ENCODE results near the gene MITF. TPM values are rescaled to one million over a fixed set of nuclear protein-coding genes. Genes with fewer than 3 reads are reported as not detected.

MITF gene
- total RNA-seq, 1 experiment from 2014 or later: 11.7 TPM

DNA sequence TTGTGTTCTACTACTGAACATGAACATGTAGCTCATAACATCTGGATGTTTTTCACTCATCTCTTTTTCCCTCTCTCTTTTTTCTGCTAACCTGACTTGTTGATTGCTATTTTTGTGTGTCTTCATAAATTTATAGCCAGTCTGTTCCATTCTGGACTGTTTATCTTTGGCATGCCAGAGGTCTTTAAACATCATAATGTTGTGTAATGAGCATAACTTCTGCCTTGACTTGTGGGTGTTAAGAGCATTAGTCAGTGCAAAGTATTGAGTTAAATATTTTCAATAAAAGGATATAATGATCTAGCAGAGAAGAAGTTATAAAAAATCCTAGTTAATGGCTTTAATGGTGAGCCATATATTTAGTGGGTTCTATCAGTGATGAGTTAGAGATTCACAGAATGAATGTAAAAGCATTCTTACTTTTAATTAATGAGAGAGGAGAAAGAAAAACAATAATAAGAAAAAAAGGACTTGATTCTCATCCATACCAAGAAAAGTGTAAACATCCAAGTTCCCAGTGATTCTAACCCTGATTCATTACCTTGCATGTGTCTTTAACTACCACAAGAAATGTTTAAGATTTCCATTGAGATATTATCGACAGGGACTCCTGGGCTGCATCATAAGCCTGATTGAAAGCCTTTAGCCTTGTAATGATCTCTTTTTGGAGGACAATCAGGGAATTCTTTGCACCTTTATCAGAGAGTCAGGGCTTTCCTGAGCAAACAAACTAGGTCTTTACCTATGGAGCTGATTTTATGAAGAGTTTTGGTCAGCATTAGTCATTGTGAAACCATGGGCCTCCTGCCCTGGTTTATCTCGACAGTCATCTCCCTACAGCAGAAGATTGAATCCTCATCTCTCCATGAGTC, 22.9 kb downstream of the MITF start:
- peak; percentile 79 for DNase-seq (ENCODE audit: low read depth)

DNA sequence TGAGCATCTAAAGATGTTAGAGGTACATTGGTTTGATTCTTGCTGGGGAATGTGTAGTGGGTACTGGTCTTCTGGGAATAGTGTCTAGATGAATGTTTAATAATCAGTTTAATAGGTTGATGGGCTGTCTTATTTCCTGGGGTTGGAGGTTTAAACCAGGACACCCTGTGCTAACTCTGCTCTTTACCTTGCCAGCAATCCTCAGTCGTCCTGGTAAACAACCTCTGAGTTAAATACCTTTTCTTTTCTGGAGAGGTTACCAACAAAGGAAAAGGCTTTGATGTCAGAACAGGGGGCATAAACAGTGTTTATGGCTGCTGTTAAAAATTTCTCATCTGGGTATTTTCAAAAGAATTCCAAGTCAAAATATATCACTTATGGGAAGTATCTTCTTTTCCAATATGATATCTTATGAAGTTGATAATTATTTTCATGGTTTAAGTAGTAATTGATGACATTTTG, 23.5 kb downstream of the MITF start:
- DNase-seq (ENCODE audit: low read depth): no peak

DNA sequence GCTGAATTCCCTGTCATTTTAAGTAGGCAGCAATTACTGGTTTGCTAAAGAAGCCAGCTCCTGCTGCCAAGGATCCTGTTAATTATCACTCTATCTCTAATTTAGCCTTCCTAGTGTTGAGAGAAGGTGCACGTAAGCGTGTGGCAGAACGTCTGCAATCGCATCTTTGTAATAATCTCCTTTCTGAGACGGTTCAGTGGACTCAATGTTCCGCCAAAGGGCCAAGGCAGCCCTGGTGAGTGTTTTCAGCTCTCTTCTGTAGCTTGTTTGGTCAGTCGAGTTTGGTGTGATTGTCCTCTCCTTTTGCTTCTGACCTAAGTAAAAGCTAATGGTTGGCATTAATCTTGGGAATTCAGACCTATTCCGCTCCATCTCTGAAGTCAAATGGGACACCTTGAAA, 24.2 kb downstream of the MITF start:
- DNase-seq (ENCODE audit: low read depth): no peak

DNA sequence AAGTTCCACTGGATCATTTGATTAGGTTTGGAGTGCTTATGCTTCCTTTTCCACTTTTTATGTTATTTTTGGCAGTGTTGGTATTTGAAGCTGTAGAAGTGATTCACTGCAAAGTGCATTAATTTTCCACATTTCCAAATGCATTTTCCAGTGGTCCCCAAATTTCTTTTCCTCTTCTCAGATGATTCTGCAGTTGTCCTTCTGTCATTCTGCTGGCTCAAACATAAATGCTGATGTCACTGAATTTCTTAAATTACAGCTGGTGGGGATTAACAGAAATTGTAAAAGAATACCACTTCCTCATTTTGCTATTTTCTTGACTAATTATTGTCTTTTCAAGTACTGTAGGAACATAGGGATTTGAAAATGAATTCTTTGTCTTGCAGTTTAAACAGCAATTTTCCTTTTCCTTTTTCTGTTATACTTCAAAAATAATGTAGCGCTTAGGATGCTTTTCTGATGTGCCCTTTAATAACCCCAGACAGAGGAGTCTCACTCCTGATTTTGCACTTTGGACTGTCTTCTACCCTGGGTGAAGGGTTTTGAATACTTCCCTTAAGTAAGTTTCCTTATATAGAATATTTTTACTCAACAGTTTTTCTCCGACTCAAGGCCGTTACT, 25.0 kb downstream of the MITF start:
- no peak for DNase-seq (ENCODE audit: low read depth)

DNA sequence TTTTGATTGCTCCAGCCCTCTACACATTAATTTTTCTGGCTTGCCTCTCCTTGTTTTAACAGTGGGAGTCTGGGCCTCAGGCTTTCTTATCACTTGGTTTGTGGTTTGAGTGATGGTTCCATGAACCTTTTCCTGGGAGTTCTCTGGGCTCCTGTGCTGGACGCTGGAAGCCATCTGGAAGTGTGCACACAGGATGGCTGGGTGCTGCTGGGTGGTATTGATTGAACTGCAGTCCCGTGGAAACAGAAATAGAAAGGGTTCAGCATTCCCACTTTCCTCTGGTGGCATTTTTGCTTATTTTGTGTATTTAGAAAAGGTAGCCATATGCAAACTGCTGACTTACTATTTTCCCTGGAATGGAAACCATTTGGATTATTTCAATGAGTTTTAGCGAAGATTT, 25.6 kb downstream of the MITF start:
- DNase-seq (ENCODE audit: low read depth): peak; percentile 51

DNA sequence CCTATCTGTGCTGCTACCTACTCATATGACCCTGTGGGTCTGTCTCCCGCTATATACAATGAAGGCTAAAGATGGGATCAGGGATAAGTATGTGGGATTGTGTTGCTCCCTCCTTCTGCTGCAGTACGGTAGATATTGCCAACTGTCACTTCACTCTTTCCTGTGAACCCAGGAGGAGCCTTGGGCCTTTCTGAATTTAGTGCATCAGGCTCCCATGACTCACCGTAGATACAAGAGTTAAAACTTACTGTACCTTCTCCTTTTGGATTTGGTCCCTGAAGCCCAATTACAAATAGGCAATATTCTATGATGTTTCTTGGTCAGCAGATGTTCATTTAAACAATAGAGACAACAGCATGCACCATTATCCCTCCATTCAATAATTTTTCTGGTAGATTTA, 27.4 kb downstream of the MITF start:
- peak; percentile 67 for DNase-seq (ENCODE audit: low read depth)

DNA sequence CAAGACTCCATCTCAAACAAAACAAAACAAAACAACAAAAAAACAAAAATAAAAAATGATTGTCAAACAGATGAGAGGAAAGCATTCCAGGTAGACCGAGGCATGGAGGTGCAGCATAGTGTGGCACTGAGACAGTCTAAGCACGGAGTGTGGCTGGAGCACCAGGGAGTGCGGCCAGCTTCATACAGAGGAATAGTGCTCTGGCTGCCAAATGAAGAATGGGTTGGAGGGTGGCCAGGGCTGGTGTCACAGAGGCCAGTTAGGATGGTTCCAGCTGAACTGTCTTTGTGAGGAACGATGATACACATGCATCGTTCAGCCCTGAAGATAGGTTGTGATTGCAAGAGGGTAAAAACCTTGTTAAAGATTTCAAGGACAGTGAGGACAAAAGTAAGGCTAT, 28.3 kb downstream of the MITF start:
- no peak for DNase-seq (ENCODE audit: low read depth)

DNA sequence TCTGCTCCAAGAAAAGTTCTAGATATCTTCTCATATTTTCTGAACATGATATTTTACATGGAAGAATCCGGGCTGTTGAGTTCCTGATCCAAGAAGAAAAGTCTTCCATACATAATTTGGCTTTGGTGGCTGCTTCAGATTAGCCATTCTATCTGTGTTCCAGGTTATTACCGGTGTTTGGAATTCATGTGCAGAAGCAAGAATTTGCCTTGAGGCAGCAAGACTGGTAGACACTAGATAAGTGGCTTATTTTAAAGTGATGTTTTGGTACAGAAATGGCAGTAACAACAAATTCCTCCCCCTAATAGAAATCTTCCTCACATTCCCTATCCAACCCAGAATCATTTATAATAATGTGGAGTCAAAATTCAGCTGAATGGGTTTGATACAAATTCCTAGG, 29.2 kb downstream of the MITF start:
- DNase-seq (ENCODE audit: low read depth): peak; percentile 52

DNA sequence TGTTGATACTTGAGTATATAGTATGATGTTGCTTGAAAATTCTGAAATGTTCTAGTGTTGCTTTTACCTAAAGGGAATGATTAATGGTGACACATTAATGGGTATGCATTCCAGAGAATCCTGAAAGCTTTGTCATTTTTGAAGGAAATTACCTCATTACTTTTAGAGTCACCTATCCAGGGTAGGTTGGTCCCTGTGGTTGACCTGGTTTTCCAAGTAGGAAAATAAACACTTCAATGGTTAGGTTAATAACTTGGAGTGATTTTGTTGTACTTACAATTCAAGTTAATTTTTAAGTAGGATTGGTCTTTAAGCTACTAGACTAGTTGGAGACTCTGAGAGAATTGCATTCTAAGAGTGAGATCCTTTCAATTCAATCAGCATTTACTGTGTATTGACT, 31.0 kb downstream of the MITF start:
- DNase-seq (ENCODE audit: low read depth): peak; percentile 88

DNA sequence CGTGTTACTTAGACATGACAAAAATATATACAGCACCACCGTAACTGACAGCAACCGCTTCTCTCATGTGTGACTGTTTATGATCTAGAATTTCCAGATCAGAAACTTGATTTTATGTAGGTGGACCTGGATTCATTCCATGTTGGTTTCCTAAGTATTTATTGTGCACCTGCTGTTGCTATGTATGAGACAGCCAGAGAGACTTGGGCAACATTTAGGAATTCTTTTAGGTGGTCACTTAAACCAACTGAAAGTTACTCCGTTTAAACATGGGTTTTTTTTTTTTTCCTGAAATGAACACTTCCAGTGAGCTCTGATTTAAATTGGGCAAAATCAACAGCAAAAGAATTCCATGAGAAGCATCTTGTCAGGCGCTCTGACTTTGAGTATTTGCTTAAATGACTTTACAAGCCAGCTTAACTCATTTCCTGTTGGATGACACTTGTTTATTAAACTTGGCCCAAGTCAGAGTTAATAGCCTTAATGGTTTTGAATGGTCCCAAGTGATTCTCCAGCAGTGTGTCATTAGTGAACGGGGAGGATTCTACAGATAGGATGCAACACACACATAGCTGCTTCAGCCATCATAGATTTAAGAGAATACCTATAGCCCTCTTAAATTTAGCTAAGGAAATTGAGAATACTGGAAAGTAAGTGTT, 31.8 kb downstream of the MITF start:
- peak; percentile 87 for DNase-seq (ENCODE audit: low read depth)

DNA sequence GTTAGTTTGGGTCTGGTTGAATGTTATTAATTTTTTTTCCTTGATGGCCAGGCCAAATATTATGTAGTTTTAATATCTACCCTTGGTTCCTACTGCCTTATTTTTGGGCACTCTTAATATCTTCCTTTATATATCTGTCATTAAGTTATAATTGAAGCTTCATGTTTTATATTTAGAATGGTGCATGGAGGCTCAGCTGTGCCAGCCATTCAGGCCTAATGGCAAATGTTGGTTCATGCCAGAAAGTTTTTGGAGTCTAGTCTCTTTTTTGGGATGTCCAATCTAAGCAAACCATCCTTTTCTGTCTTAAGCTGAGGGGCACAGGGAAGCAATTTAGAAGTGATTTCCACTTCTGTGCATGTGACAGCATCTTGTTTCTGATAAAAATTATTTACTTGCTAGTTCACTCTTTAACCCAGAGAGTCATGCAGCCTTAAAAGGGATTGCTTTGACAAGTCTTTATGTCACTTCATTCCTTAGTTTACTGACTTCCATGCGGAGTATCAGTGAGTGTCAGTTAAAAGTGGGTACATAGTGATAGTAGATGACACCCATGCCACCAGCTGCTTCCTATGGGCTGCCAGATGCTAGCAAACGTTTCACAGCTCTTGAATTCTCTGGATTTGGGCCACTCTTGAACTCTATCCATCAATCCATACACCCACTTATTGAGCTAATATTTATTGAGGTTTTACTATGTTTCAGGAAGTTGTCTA, 33.0 kb downstream of the MITF start:
- no peak for DNase-seq (ENCODE audit: low read depth)

DNA sequence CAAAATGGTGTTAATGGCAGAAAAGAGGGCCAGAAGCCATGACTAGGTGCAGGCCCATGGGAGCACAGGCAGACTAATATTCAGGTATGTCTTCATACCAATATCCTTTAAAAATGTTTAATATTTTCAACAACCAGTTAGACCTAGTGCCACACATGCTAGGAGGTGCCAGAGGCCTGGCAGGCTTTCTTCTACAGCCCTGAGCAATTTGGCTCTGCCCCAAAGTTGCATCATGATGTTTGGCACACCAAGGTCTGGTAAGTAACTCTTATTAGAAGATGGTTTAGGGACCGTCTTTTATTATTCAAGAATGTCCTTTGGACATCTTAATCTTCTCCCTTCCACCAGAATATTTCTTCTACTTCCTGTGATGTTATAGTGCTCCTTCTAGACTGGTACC, 34.8 kb downstream of the MITF start:
- peak; percentile 71 for DNase-seq (ENCODE audit: low read depth)

DNA sequence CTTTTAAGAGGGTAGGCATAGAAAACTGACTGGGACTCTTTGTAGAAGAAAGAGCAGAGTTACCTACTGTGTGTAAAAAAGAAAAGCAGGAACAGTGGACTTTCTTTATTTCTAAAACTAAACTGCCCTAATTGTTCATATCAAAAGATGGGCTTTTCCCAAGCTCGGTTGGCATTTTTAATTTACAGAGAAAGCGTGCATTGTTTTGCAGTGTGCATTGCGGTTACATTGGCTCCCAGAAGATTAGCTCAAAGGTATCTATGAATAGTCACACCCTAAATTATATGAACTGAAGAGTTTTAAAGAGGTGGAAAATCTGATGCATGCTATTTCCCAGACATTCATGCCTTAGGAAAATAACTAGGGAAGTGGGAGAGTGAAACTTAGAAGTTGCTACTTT, 36.5 kb downstream of the MITF start:
- peak; percentile 45 for DNase-seq (ENCODE audit: low read depth)

DNA sequence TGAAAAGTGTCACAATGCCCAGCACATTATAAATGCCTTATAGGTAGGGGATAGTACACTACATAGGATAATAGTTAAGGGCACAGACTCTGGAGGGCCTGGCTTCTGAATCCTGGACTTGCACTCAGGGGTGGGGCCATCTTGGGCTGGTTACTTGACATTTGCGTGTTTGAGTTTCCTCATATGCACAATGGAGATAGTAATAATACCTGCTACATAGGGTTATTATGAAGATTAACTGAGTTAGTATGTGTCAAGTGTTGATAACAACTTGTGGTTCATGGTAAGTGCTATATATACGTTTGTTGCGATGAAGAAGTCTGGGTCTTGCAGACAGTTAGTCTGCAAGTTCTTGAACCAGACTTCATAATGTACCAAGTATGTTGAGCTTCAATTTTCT, 37.0 kb downstream of the MITF start:
- DNase-seq (ENCODE audit: low read depth): no peak

DNA sequence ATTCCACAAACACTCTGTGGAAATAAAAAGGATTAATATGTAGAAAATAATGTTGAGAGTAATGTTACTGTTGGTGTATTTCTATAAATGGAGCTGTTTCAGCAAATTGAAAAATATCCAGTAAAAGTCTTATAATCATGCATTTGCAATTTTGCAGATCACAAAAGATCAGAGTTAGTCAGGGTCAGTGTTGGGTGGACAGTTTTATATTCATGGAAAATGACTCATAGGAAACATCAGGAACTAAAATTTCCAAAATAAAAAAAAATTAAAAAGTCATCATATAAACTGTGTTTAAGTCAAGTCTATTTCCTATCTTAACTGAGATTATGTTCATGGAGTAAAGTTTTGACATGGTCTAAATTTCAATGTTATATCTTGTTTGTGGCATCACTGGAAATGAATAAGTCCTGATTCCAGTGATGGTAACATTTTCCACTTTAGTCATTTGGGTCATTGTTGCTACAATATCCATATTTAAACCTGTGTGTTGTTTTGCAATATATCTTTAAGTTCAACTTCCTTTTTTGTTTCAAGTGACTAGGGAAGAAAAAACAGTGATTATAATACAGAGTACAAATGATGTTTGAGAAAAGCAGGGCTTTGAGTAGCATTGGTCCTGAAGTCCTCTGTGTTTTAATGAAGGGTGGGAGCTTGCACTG, 37.8 kb downstream of the MITF start:
- no peak for DNase-seq (ENCODE audit: low read depth)

DNA sequence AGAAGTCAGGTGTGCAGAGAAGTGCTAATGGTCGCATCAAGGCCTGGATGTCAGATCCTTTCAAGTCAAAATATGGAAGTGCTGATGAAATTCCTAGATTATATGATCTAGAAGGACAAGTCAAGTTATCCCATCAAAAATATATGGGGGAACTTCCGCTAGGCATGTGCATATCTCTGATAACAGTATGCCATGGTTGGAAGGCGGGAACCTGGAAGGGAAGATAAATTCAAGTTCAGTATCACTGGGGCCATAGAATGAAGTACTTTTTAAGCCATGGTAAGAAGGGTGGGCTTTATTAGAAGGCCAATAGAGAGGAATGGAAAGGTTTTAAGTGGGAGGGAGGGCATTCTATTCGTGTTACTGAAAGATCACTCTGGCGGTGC, 38.3 kb downstream of the MITF start:
- DNase-seq (ENCODE audit: low read depth): no peak

DNA sequence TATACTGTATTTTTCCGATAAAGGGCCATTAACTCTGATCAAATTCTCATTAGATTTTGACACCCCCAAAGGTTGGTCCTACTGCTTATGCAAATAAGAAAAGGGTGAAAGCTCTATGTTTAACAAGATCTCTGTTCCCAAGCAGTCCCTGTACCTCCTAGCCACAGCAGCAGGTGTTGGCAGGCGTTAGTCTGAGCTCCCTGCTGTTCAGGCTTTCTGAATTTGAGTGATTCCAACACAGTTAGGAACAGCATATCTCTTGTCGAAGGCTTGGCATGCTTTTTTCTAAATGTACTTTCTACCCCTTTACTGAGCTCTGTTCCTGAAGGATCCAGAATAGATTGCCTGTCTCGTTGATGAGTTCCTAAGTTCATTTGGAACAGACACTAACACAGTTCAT, 42.3 kb downstream of the MITF start:
- DNase-seq (ENCODE audit: low read depth): no peak

DNA sequence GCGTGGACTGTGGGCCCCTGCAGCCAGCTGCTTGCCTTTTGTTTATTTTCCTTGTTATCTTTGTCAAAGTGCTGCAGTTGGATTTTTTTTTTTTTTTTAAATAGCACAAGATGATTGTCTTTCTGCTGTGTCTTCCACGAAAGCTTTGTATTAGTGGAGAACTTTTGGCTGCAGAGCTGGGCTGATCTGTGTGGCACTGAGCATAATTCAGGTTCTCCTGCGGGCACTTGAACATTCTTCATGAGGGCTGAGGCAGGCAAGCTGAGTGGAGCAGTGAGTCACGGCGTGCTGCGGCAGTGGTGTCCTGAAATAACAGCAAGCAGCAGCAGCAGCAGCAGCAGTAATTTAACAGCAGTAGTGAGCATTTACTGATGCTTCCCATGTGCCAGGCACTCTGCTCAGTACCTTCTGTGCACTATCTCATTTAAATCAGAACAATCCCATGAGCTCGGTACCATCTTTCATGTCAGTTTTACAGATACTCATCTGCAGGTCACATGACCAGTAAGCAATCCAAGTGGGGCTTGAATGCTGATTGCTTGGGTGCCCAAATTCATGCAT, 45.8 kb downstream of the MITF start:
- DNase-seq (ENCODE audit: low read depth): peak; percentile 91

DNA sequence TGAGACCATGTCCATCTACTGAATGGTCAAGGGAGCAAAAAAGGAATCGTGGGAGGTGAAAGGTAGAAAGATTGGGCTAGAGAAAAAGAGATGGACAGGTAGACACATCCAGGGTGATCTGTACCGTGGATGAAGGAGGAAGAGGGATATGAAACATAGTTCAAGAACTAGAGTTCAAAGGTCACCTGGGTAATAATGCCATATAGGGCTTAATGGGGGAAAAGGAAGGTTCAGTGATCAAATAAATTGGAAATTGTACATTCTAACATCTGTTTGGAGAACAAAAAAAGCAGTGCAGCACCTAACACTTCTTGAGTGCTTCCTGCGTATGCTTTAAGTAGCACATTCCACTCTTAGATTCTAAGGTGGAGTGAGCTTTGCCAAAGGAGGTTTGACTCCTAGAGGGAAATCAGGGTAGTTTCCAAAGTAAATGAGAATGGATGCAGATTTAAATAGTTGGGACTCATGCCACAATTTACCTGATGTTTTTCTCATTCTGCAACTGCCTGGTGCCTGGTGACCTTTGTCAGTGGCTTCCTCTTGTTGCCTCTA, 46.6 kb downstream of the MITF start:
- no peak for DNase-seq (ENCODE audit: low read depth)

DNA sequence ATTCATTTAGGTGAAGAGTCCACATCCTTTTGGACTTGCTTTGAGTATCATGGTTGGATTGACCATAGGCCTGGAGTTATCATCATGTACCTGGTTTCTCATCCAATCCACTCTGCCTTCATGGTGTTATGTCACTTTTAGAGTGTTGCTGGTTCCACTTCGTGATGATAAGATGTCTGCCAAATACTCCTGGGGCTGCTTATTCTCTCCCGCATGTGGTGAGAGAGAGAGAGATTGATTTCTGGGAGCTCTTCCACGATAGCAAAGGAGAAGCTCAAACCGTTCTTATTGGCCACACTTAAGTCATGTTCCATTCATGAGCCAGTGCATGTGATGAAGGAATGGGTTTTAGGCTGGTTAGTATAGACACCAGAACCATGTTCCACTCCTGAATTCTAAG, 47.6 kb downstream of the MITF start:
- DNase-seq (ENCODE audit: low read depth): no peak
